Skeletal muscle cell (primary cell): ENCODE data around the gene AMIGO2.
"Not testable (repeated sequence)": the region's sequence is repeated elsewhere in the genome, so short reads cannot be mapped to it uniquely, and the experiment has no call there.

ENCODE experiments used
- DNase-seq: peaks from one replicate; pipeline ENCODE4 v3.0.0-alpha.2; 2010; ENCODE audit warnings: low read depth
- H3K4me3 ChIP-seq: 2 replicates; pipeline ENCODE4 v1.5.1; 2011; ENCODE audit warnings: low read depth, mild to moderate bottlenecking, control low read depth, low read length, moderate library complexity

The AMIGO2 gene

GRCh38 chr12:47077206-47078085, 2.3 kb downstream of the AMIGO2 start:
- H3K4me3 ChIP-seq = peak overlapping the region; percentile 73

GRCh38 chr12:47075192-47076084, 4.3 kb downstream of the AMIGO2 start:
- H3K4me3 ChIP-seq = no peak overlapping the region
- no peak for DNase-seq

More at GRCh38 chr12:47077206-47078085, 2.3 kb downstream of the AMIGO2 start:
- no peak for DNase-seq

DNA sequence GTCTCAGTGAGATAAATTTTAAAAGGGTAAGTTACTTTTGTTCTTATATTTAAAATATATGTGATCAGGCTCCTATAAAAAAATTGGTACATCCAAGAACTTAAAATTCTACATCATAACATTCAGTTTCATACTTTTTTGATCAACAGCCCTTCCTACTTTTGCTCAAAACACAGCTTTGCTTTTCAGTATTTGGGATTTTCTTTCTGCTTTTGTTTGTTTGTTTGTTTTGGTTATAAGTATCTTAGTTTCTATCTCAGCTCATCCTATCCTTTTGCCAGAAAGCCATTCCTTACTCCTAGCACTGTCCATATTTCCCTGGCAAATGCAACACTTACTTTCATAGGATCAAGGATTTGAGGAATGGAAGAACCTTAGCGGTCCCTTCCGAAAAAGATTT, 5.0 kb downstream of the AMIGO2 start:
- DNase-seq = no peak
- no peak overlapping the region for H3K4me3 ChIP-seq

DNA sequence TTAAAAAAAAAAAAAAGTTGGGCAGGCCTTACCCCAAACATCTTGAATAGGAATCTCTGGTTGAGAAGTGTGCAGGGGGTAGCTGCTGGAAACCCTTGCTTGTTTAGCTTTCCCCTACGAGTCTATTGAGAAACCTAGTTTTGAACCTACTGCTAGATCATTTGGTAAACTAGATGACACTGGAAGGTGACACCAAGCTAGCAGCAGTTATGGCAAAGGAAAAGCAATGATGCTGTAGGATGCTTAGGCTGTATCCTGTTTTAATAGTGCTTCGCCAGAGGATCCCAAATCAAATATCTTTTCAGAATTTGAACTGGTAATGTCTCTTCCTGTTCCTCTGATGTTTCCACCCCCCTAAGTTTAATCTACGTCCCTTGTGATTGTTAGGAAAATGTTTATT, 5.8 kb downstream of the AMIGO2 start:
- DNase-seq = no peak
- no peak overlapping the region for H3K4me3 ChIP-seq

DNA sequence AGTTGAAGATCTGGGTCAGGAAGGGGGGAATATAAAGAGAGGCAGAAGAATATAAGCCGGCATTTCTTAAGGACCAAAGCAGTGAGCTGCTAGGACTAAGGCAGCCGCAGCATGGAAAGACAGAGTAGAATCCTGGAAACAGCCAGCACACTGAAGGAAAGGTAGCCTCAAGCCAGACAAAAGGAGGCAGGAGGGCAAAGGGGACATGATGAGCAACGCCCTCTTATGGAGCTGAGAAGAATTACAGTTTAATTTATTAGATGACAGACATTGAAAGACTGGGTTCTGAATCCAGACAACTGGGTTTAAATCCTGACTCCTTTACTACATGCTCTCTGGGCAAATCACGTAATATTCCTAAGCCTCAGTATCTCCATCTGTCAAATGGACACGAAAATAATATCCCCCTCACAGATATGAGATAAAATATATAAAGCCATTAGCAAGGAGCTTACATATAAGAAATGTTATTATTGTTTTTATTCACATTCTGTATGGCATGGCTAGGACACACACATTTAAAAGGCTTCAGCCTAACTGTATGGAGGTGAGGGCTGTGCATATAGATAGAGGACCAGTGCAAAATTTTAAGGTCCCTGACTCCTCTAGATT, 8.4 kb downstream of the AMIGO2 start:
- DNase-seq = no peak
- H3K4me3 ChIP-seq = no peak overlapping the region

GRCh38 chr12:47070310-47070709, 9.4 kb downstream of the AMIGO2 start:
- DNase-seq = no peak

DNA sequence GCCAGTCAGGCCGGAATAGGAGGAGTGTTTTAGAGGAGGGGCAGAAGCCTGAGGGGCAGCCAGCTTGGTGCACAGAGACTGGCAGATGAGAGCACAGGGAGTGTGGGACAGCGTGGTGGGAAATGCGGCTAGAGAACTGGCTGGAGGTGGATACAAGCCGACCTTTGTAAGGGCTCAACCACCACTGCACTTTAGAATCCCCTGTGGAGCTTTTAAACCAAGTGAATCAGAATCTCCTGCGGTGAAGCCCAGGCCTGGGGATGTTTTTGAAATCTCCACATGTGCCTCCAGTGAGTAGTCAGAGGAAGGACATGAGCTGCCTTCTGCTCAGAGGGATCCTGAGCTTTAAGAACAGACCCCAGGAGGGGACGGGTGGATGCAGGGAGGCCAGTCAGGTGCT, 11.2 kb downstream of the AMIGO2 start:
- no peak overlapping the region for H3K4me3 ChIP-seq
- no peak for DNase-seq

More at GRCh38 chr12:47070310-47070709, 9.4 kb downstream of the AMIGO2 start:
- no peak overlapping the region for H3K4me3 ChIP-seq

DNA sequence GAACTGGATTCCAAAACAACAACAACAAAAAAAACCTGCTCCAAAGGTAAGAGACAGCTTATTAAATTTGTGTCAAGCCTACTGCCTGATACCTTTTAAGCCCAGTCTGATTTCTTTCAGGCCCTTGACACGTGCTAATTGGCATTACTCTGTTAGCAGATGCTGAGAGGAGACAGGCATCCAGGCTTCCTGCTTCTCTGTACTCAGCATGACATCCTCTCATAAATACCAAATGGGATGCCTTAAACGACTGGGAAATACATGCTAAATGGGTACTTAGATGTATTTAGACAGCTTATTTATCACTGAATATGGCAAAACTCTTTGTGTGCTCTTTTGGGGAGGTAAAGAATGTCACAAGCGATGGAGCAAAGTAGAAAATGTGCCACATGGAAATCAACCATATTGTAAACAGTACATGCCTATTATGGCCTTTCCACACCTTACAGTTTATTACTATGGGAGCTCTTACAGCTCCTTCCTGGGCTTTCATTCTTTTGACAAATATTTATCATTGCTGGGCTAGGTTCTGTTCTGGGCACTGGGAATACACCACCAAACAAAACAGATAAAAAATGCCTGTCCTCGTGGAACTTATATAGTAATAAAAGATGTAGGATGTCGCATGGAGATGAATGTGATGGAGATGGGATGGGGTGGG, 11.9 kb downstream of the AMIGO2 start:
- no peak overlapping the region for H3K4me3 ChIP-seq
- DNase-seq = no peak

DNA sequence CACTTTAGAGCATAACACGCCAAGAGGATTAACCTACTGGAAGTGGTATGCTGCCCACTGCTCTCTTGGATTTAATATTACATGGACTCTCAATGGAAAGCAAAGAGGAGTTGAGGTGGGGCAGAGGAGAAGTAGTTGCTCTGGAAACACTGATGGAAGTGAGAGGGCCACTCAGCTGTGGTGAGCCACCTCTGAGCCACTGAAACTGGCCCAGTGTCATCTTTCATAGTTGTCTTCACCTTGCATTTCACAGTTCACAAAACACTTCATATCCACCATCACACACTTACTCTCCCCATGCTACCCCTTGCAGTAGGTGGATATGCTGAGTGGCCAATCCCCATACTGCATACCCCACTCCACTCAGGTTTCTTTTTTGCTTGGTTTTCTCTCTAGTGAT, 12.6 kb downstream of the AMIGO2 start:
- H3K4me3 ChIP-seq = no peak overlapping the region
- DNase-seq = no peak

- no peak for DNase-seq
- H3K4me3 ChIP-seq = no peak overlapping the region
Measured at GRCh38 chr12:47066278-47067025, 13.3 kb downstream of the AMIGO2 start.

DNA sequence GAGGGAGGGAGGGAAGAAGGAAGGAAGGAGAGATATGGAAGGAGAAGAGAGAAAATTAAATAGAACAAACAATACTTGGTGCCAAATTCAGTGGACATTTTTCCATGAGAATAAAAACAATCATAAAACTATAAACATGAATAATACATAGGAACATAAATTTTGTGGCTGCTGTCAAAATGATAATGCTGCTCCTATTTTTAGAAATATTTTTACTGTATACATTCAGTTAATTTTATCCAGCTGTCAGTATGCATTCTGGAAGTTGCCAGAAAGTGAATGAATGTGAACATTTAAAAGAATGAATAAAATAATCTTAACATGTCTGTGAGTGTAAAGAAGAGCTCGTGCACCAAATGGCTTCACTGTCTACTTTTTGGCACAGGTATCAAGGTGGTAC, 14.2 kb downstream of the AMIGO2 start:
- no peak overlapping the region for H3K4me3 ChIP-seq
- no peak for DNase-seq

- H3K4me3 ChIP-seq, DNase-seq: not testable (repeated sequence)
Measured at GRCh38 chr12:47058640-47059039, 21.1 kb downstream of the AMIGO2 start.

DNA sequence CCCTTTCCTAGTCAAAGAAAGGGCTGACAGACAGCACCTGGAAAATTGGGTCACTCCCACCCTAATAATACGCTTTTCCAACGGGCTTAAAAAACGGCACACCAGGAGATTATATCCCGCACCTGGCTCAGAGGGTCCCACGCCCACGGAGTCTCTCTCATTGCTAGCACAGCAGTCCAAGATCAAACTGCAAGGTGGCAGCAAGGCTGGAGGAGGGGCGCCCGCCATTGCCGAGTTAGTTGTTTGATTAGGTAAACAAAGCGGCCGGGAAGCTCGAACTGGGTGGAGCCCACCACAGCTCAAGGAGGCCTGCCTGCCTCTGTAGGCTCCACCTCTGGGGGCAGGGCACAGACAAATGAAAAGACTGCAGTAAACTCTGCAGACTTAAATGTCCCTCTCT, 22.8 kb downstream of the AMIGO2 start:
- not testable (repeated sequence) for H3K4me3 ChIP-seq, DNase-seq

GRCh38 chr12:47055856-47056255, 23.9 kb downstream of the AMIGO2 start:
- DNase-seq, H3K4me3 ChIP-seq: not testable (repeated sequence)

GRCh38 chr12:47054659-47055058, 25.1 kb downstream of the AMIGO2 start:
- no peak overlapping the region for H3K4me3 ChIP-seq
- no peak for DNase-seq

- H3K4me3 ChIP-seq = no peak overlapping the region
- no peak for DNase-seq
Measured at GRCh38 chr12:47053961-47054360, 25.8 kb downstream of the AMIGO2 start.

- H3K4me3 ChIP-seq = no peak overlapping the region
- DNase-seq = no peak
Measured at GRCh38 chr12:47052274-47052673, 27.5 kb downstream of the AMIGO2 start.

DNA sequence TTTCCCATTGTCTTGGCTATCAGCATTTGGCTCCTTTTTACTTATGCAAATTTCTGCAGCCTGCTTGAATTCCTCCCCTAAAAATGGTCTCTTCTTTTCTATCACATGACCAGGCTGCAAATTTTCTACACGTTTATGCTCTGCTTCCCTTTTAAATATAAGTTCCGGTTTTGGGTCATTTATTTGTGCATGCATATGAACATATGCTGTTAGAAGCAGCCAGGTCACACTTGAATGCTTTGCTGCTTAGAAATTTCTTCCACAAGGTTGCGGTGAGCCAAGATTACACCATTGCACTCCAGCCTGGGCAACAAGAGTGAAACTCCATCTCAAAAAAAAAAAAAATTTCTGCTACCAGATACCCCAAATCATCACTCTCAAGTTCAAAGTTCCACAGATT, 28.5 kb downstream of the AMIGO2 start:
- H3K4me3 ChIP-seq = not testable (repeated sequence)

GRCh38 chr12:47048541-47048940, 31.2 kb downstream of the AMIGO2 start:
- no peak overlapping the region for H3K4me3 ChIP-seq
- DNase-seq = no peak

More for the DNA sequence above, 28.5 kb downstream of the AMIGO2 start:
- DNase-seq = not testable (repeated sequence)
